HCT116 (cell line): Measurements from ENCODE around the gene SRRM1. TPM values are rescaled to one million over a fixed set of nuclear protein-coding genes. Genes with fewer than 3 reads are reported as not detected.

Experiments
- ATAC-seq: fragments of 200-7000 bp; cut with Tn5 transposase; 2 replicates; pipeline ENCODE4 v1.9.1; 2020; ENCODE audit warnings: mild to moderate bottlenecking, moderate library complexity
- BruUV-seq: library from RNA; stranded (reverse); fragments of 400-500 nt; replicated peaks from 2 replicates; lab custom pipeline; 2021; lab: Mats Ljungman, UMichigan
- CTCF ChIA-PET: fragments of 300-600 bp; sonication (Branson Sonifier 250); formaldehyde crosslinking; loops from one replicate; lab custom pipeline; 2021; ENCODE audit warnings: antibody characterized with exemption; lab: Charles Lee
- POLR2A ChIA-PET: fragments of 300-600, 350-600 bp; sonication (Branson Sonifier 250); formaldehyde crosslinking; loops from one replicate; lab custom pipeline; 2021; ENCODE audit warnings: antibody characterized with exemption; lab: Charles Lee
- RAD21 ChIA-PET, 2 experiments: fragments of 300-600 bp; sonication (Branson Sonifier 250); formaldehyde crosslinking; loops; one replicate each; lab custom pipeline; 2023; ENCODE audit warnings: low total read pairs in 2 of 2; ENCODE audit not compliant: uncharacterized antibody in 2 of 2, unreplicated experiment in 2 of 2, low non-redundant PET in 1 of 2; lab: Charles Lee
- DNase-seq: peaks from one replicate; pipeline ENCODE4 v3.0.0-alpha.2; 2010; ENCODE audit warnings: low read depth, low spot score
- H2AFZ ChIP-seq: fragments of 200-600 bp; shearing (Covaris generic), sonication (generic); 2 replicates; pipeline ENCODE4 v1.6.1; 2017; ENCODE audit warnings: low read depth, mixed run types, mixed read lengths, antibody characterized with exemption, low read length; ENCODE audit not compliant: poor library complexity, severe bottlenecking
- H3K27ac ChIP-seq: 2 replicates; pipeline ENCODE4 v1.5.1; 2012; ENCODE audit warnings: low read depth, low read length
- H3K27me3 ChIP-seq: fragments of 200-600 bp; sonication (generic); 2 replicates; pipeline ENCODE4 v1.6.1; 2016; ENCODE audit warnings: mixed run types, low read length, mixed read lengths; ENCODE audit not compliant: insufficient read depth
- H3K36me3 ChIP-seq, 2 experiments: fragments of 200-500 bp in 1 of 2; fragments of 200-600 bp in 1 of 2; sonication (Bioruptor generic) in 1 of 2; sonication (generic) in 1 of 2; 2 replicates each; pipeline versions ENCODE4 v1.5.1 to v1.6.1; 2014 to 2016; ENCODE audit warnings: low read length in 2 of 2, inconsistent platforms in 1 of 2, mixed read lengths in 1 of 2, mixed run types in 1 of 2; ENCODE audit not compliant: insufficient read depth in 2 of 2, control insufficient read depth in 1 of 2
- H3K4me1 ChIP-seq, 2 experiments: fragments of 200-600 bp in 1 of 2; sonication (generic) in 1 of 2; 2 replicates each; pipeline versions ENCODE4 v1.5.1 to v1.6.1; 2012 to 2017; ENCODE audit warnings: low read length in 2 of 2, inconsistent platforms in 1 of 2, mild to moderate bottlenecking in 1 of 2, mixed read lengths in 1 of 2, mixed run types in 1 of 2, moderate library complexity in 1 of 2; ENCODE audit not compliant: insufficient read depth in 2 of 2, control insufficient read depth in 1 of 2
- H3K4me2 ChIP-seq: fragments of 200-600 bp; sonication (generic); 2 replicates; pipeline ENCODE4 v1.6.1; 2017; ENCODE audit warnings: mixed run types, low read length, mixed read lengths
- H3K4me3 ChIP-seq, 2 experiments: fragments of 200-600 bp in 1 of 2; sonication (generic) in 1 of 2; replicated peaks in 1 of 2; 2 replicates each; pipeline ENCODE4 v1.5.1; 2011 to 2016; ENCODE audit warnings: low read length in 2 of 2, control low read depth in 1 of 2, low read depth in 1 of 2, mild to moderate bottlenecking in 1 of 2, mixed read lengths in 1 of 2, mixed run types in 1 of 2
- H3K79me2 ChIP-seq: fragments of 200-600 bp; sonication (generic); 2 replicates; pipeline ENCODE4 v1.6.1; 2017; ENCODE audit warnings: mild to moderate bottlenecking, mixed run types, low read length, moderate library complexity, mixed read lengths; ENCODE audit not compliant: insufficient read depth
- H3K9ac ChIP-seq: fragments of 200-600 bp; sonication (generic); 2 replicates; pipeline ENCODE4 v1.6.1; 2016; ENCODE audit warnings: low read length, mixed read lengths
- H3K9me2 ChIP-seq: fragments of 200-600 bp; sonication (generic), shearing (Covaris generic); 2 replicates; pipeline ENCODE4 v1.6.1; 2017; ENCODE audit warnings: mixed run types, mild to moderate bottlenecking, moderate library complexity; ENCODE audit not compliant: insufficient read depth
- H3K9me3 ChIP-seq, 2 experiments: fragments of 200-500 bp in 1 of 2; fragments of 200-600 bp in 1 of 2; sonication (Bioruptor generic) in 1 of 2; sonication (generic) in 1 of 2; 2 replicates each; pipeline ENCODE4 v1.6.1; 2014 to 2017; ENCODE audit warnings: low read length in 2 of 2, mixed read lengths in 2 of 2, inconsistent platforms in 1 of 2, low read depth in 1 of 2, mild to moderate bottlenecking in 1 of 2, mixed run types in 1 of 2, moderate library complexity in 1 of 2; ENCODE audit not compliant: control insufficient read depth in 1 of 2, insufficient read depth in 1 of 2
- H4K20me1 ChIP-seq: fragments of 200-600 bp; sonication (generic), shearing (Covaris generic); 2 replicates; pipeline ENCODE4 v1.6.1; 2017; ENCODE audit warnings: mixed run types, mild to moderate bottlenecking, moderate library complexity; ENCODE audit not compliant: insufficient read depth
- ATF3 ChIP-seq: IDR thresholded peaks from 2 replicates; pipeline ENCODE4 v1.6.1; 2012
- CBX3 ChIP-seq: IDR thresholded peaks from 2 replicates; pipeline ENCODE4 v1.6.1; 2012; ENCODE audit warnings: low read depth
- CEBPB ChIP-seq: IDR thresholded peaks from 2 replicates; pipeline ENCODE4 v1.6.1; 2012; ENCODE audit warnings: low read depth
- CTCF ChIP-seq, 3 experiments: fragments of 200-600 bp in 1 of 3; sonication (generic) in 1 of 3; IDR thresholded peaks in 2 of 3; conservative IDR thresholded peaks in 1 of 3; 2 replicates each; pipeline ENCODE4 v1.5.1; 2012 to 2017; ENCODE audit warnings: low read depth in 2 of 3, low read length in 2 of 3, antibody characterized with exemption in 1 of 3, borderline replicate concordance in 1 of 3, control low read depth in 1 of 3, mild to moderate bottlenecking in 1 of 3, mixed read lengths in 1 of 3, mixed run types in 1 of 3, moderate library complexity in 1 of 3; ENCODE audit not compliant: insufficient read depth in 1 of 3
- EGR1 ChIP-seq: IDR thresholded peaks from 2 replicates; pipeline ENCODE4 v1.6.1; 2012; ENCODE audit warnings: low read depth
- EZH2 ChIP-seq: fragments of 200-600 bp; sonication (generic); IDR thresholded peaks from 2 replicates; pipeline ENCODE4 v1.6.1; 2017; ENCODE audit warnings: antibody characterized with exemption, mixed run types
- EZH2phosphoT487 ChIP-seq: fragments of 200-600 bp; IDR thresholded peaks from 2 replicates; pipeline ENCODE4 v1.6.1; 2018; ENCODE audit warnings: antibody characterized with exemption, borderline replicate concordance
- FOSL1 ChIP-seq: IDR thresholded peaks from 2 replicates; pipeline ENCODE4 v1.6.1; 2012; ENCODE audit warnings: low read depth
- JUND ChIP-seq: IDR thresholded peaks from 2 replicates; pipeline ENCODE4 v1.6.1; 2012
- MAX ChIP-seq: IDR thresholded peaks from 2 replicates; pipeline ENCODE4 v1.6.1; 2012
- POLR2A ChIP-seq: IDR thresholded peaks from 2 replicates; pipeline ENCODE4 v1.7.0; 2011; ENCODE audit warnings: borderline replicate concordance; ENCODE audit not compliant: insufficient read depth, insufficient read length; ENCODE audit errors: extremely low read depth
- POLR2AphosphoS5 ChIP-seq: IDR thresholded peaks from 2 replicates; pipeline ENCODE4 v1.6.1; 2011; ENCODE audit warnings: mild to moderate bottlenecking, low read depth, low read length, moderate library complexity
- RAD21 ChIP-seq: IDR thresholded peaks from 2 replicates; pipeline ENCODE4 v1.6.1; 2012; ENCODE audit warnings: low read depth, mild to moderate bottlenecking
- SP1 ChIP-seq: IDR thresholded peaks from 2 replicates; pipeline ENCODE4 v1.6.1; 2012; ENCODE audit warnings: low read depth
- SRF ChIP-seq: IDR thresholded peaks from 2 replicates; pipeline ENCODE4 v1.6.1; 2012; ENCODE audit warnings: low read depth
- TCF7L2 ChIP-seq: IDR thresholded peaks from 2 replicates; pipeline ENCODE4 v1.7.0; 2011; ENCODE audit warnings: borderline replicate concordance, inconsistent platforms; ENCODE audit not compliant: insufficient read depth, insufficient read length; ENCODE audit errors: extremely low read depth
- YY1 ChIP-seq: IDR thresholded peaks from 2 replicates; pipeline ENCODE4 v1.6.1; 2011; ENCODE audit warnings: low read length, low read depth, moderate library complexity, mild to moderate bottlenecking; ENCODE audit not compliant: insufficient replicate concordance; ENCODE audit errors: extremely low read depth
- ZBTB33 ChIP-seq: IDR thresholded peaks from 2 replicates; pipeline ENCODE4 v1.6.1; 2011; ENCODE audit warnings: mild to moderate bottlenecking, low read length, moderate library complexity; ENCODE audit not compliant: insufficient replicate concordance; ENCODE audit errors: extremely low read depth
- ZFX ChIP-seq: fragments of 450-650 bp; IDR thresholded peaks from 2 replicates; pipeline ENCODE4 v1.6.1; 2017
- intact Hi-C: fragments of 100-400 bp; cut with micrococcal nuclease; formaldehyde crosslinking; loops from 2 replicates; pipeline ENCODE4 v1.10.0; 2022
- total RNA-seq: library from RNA; stranded (reverse); gene quantifications from one replicate; pipeline ENCODE4 v1.2.1, GENCODE V29; 2021; ENCODE audit not compliant: unreplicated experiment

SRRM1 gene
- total RNA-seq, 1 experiment from 2014 or later: 184 TPM

- POLR2A ChIA-PET: no interaction called here
- Histone ChIP-seq H3K9me2 (no peaks in the 10 kb centered on the region), H3K9me3 (no peaks in the 10 kb centered on the region), H3K36me3 (no peaks in the 10 kb centered on the region)
- no TSS peak for BruUV-seq
- TF ChIP-seq YY1: no peak
- TF ChIP-seq POLR2AphosphoS5: no peak
- TF ChIP-seq FOSL1: no peak
- TF ChIP-seq ZBTB33: no peak
- no peak for TF ChIP-seq CTCF (IDR thresholded peaks at IDR 0.05 in 2 of 3, conservative IDR thresholded peaks at IDR 0.05 in 1 of 3; ENCODE audit: borderline replicate concordance in 1 of 3, insufficient read depth in 1 of 3, low read depth in 2 of 3, low read length in 2 of 3)
- TF ChIP-seq RAD21: no peak
- no peak for TF ChIP-seq ZFX
- no peak for TF ChIP-seq SP1
- no peak for TF ChIP-seq POLR2A
- no peak for TF ChIP-seq CEBPB
- no peak for TF ChIP-seq MAX
- no peak for TF ChIP-seq ATF3
- no peak for TF ChIP-seq CBX3
- no peak for TF ChIP-seq TCF7L2
- TF ChIP-seq EZH2phosphoT487: no peak
- no peak for TF ChIP-seq JUND
- TF ChIP-seq SRF: no peak
- no peak for TF ChIP-seq EZH2
- TF ChIP-seq EGR1: no peak
- TF ChIP-seq, all 23 proteins: peak for 0
- no peak overlapping the region for H3K9ac ChIP-seq
- no peak overlapping the region for H3K4me3 ChIP-seq
- no peaks in the 10 kb centered on the region for H4K20me1 ChIP-seq
- no peaks in the 10 kb centered on the region for H3K79me2 ChIP-seq
- DNase-seq (no peak), ATAC-seq (no peak)
- no peaks in the 10 kb centered on the region for H3K27me3 ChIP-seq
- intact Hi-C loops: no loop called here
- RAD21 ChIA-PET: no interaction called here
- no peaks in the 10 kb centered on the region for H3K4me1 ChIP-seq
- no peak overlapping the region for H3K27ac ChIP-seq
- no peak overlapping the region for H3K4me2 ChIP-seq
- no peak overlapping the region for H2AFZ ChIP-seq
- CTCF ChIA-PET: interaction anchor here (1.1 kb wide), 1 partner anchor 136 kb away, joined by 3 read pairs; no protein-coding TSS in a partner anchor
Measured at GRCh38 chr1:24694380-24694843, 51.3 kb downstream of the SRRM1 start.
